Smooth muscle cell (in vitro differentiated cells): Measurements from ENCODE around the gene APRT. TPM values are rescaled to one million over a fixed set of nuclear protein-coding genes. Genes with fewer than 3 reads are reported as not detected.

Experiments used
- DNase-seq: peaks from one replicate; lab custom pipeline; 2025; ENCODE audit not compliant: unreplicated experiment; lab: John Stamatoyannopoulos, UW
- H2AFZ ChIP-seq: fragments of 200-600 bp; sonication (generic); 2 replicates; pipeline ENCODE4 v1.6.0; 2016; ENCODE audit warnings: antibody characterized with exemption, low read depth, mild to moderate bottlenecking
- H3F3A ChIP-seq: fragments of 200-600 bp; sonication (generic); 2 replicates; pipeline ENCODE4 v1.6.0; 2017; ENCODE audit warnings: antibody characterized with exemption, low read depth
- H3K27ac ChIP-seq: fragments of 200-600 bp; sonication (generic); 2 replicates; pipeline ENCODE4 v1.5.1; 2016; ENCODE audit warnings: low read depth, mild to moderate bottlenecking
- H3K27me3 ChIP-seq: fragments of 200-600 bp; sonication (generic); 2 replicates; pipeline ENCODE4 v1.6.1; 2016; ENCODE audit warnings: low read depth, mild to moderate bottlenecking
- H3K36me3 ChIP-seq: fragments of 200-600 bp; sonication (generic); 2 replicates; pipeline ENCODE4 v1.5.1; 2016; ENCODE audit warnings: low read depth
- H3K4me1 ChIP-seq: fragments of 200-600 bp; sonication (generic); 2 replicates; pipeline ENCODE4 v1.5.1; 2016; ENCODE audit warnings: low read depth
- H3K4me2 ChIP-seq: fragments of 200-600 bp; sonication (generic); 2 replicates; pipeline ENCODE4 v1.6.0; 2016; ENCODE audit warnings: mild to moderate bottlenecking
- H3K4me3 ChIP-seq: fragments of 200-600 bp; sonication (generic); 2 replicates; pipeline ENCODE4 v1.5.1; 2016; ENCODE audit warnings: mild to moderate bottlenecking
- H3K79me2 ChIP-seq: fragments of 200-600 bp; sonication (generic); 2 replicates; pipeline ENCODE4 v1.6.0; 2016; ENCODE audit warnings: low read depth, mild to moderate bottlenecking
- H3K9ac ChIP-seq: fragments of 200-600 bp; sonication (generic); 2 replicates; pipeline ENCODE4 v1.6.0; 2016; ENCODE audit warnings: low read depth
- H3K9me3 ChIP-seq: fragments of 200-600 bp; sonication (generic); replicated peaks from 2 replicates; pipeline ENCODE4 v1.5.1; 2016; ENCODE audit warnings: low read depth
- H4K20me1 ChIP-seq: fragments of 200-600 bp; sonication (generic); 2 replicates; pipeline ENCODE4 v1.6.0; 2016; ENCODE audit warnings: low read depth
- CTCF ChIP-seq: fragments of 200-600 bp; sonication (generic); IDR thresholded peaks from 2 replicates; pipeline ENCODE4 v1.5.1; 2017; ENCODE audit warnings: borderline replicate concordance, mild to moderate bottlenecking, antibody characterized with exemption; ENCODE audit not compliant: insufficient read depth, poor library complexity, severe bottlenecking
- WGBS: methylation state at CpG from one replicate; pipeline ENCODE4 v1.1.7; 2016; ENCODE audit warnings: low lambda C conversion rate; 5-methylcytosine and 5-hydroxymethylcytosine counted together
- polyA plus RNA-seq: library from polyadenylated mRNA; unstranded; fragments of >200 nt; fragmentation: Nextera tagmentation; extraction: Ambion mirVana; gene quantifications from 2 replicates; pipeline ENCODE4 v1.2.1, GENCODE V29; 2016
- total RNA-seq: library from RNA; depleted of rRNA; stranded (reverse); fragments of >200 nt; gene quantifications from 2 replicates; pipeline ENCODE4 v1.2.3, GENCODE V29; 2014

APRT gene
- total and polyA plus RNA-seq, 2 experiments from 2014 or later, result 143 to 200 TPM

GRCh38 chr16:88781140-88782077 is 30.3 kb downstream of the APRT start:
- peak overlapping the region; percentile 50 for H3K4me2 ChIP-seq

GRCh38 chr16:88780142-88781062 is 31.3 kb downstream of the APRT start:
- no peak for TF ChIP-seq CTCF
- no peak for DNase-seq
- Histone ChIP-seq H3K4me2 (peak overlapping the region; percentile 18), H3K79me2 (peaks cover 84% of the 10 kb centered on the region), H3K4me1 (peaks cover 23% of the 10 kb centered on the region), H3K27ac (peak overlapping the region; percentile 47), H4K20me1 (peaks cover 82% of the 10 kb centered on the region), H3K4me3 (no peak overlapping the region), H3F3A (peaks cover 6% of the 10 kb centered on the region), H3K9me3 (no peaks in the 10 kb centered on the region), H3K27me3 (no peaks in the 10 kb centered on the region), H2AFZ (no peak overlapping the region), H3K9ac (no peak overlapping the region), H3K36me3 (no peaks in the 10 kb centered on the region)
- 76% methylated on average over 11 of the region's 13 CpGs for WGBS

More at GRCh38 chr16:88781140-88782077, 30.3 kb downstream of the APRT start:
- Histone ChIP-seq H3F3A (peaks cover 6% of the 10 kb centered on the region), H3K27ac (peak overlapping the region; percentile 94), H2AFZ (no peak overlapping the region), H3K36me3 (no peaks in the 10 kb centered on the region), H3K27me3 (no peaks in the 10 kb centered on the region), H3K4me3 (no peak overlapping the region), H4K20me1 (peaks cover 74% of the 10 kb centered on the region), H3K9ac (peak overlapping the region; percentile 24), H3K9me3 (no peaks in the 10 kb centered on the region), H3K79me2 (peaks cover 79% of the 10 kb centered on the region), H3K4me1 (peaks cover 23% of the 10 kb centered on the region)
- TF ChIP-seq CTCF, result no peak
- WGBS, result 81% methylated on average over 27 of the region's 28 CpGs
- DNase-seq, result no peak

DNA sequence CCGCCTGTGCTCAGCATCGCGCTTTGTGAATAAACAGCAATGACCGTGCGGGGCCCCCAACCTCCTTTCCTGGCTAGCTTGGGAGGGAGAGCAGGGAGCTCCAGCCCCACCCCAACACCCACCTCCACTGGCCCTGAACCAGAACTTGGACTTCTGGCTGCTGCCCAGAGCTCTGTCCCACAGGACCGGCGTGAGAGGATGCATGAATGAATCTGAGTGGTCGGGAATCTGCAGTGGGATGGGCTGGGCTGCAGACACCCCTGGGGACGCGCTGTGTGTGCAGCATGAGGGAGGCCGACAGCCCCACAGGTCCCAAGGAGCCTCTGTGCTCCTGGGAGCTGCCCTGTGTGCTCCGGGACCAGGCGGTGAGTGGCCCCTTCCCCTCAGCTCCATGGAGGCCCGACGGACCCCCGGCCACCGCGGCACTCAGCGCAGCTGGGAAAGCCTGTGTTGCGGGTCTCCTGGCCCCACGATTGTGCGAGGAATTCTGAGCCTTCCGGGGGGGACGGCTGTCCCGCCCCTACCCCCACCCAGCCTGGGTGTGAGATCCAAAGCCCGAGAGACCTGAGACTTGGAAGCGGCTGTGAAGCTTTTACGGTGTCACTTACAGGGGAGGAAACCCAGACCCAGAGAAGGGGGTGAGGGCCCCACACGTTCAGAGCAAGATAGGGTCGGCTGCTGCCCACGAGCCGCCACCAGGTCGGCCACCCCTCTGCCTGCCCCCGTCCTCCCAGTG is 32.2 kb downstream of the APRT start:
- H3K9me3 ChIP-seq, result no peaks in the 10 kb centered on the region
- peaks cover 90% of the 10 kb centered on the region for H4K20me1 ChIP-seq
- H3K79me2 ChIP-seq, result peaks cover 90% of the 10 kb centered on the region
- H3K9ac ChIP-seq, result no peak overlapping the region
- 86% methylated on average over 32 of the region's 34 CpGs for WGBS
- H3K27me3 ChIP-seq, result no peaks in the 10 kb centered on the region
- peaks cover 23% of the 10 kb centered on the region for H3K4me1 ChIP-seq
- no peak overlapping the region for H2AFZ ChIP-seq
- H3K4me3 ChIP-seq, result no peak overlapping the region
- H3K27ac ChIP-seq, result no peak overlapping the region
- no peak overlapping the region for H3K4me2 ChIP-seq
- H3F3A ChIP-seq, result peaks cover 6% of the 10 kb centered on the region
- no peak for TF ChIP-seq CTCF
- DNase-seq, result no peak
- no peaks in the 10 kb centered on the region for H3K36me3 ChIP-seq
